Measurements from ENCODE around the gene SERINC3. TPM values are rescaled to one million over a fixed set of nuclear protein-coding genes. Genes with fewer than 3 reads are reported as not detected.

SERINC3 gene
- total and polyA plus RNA-seq, 2 of the 8 experiments (the other 6 are each of a cell fraction or from before 2014, with no cell fraction given), result 47.2 to 66.0 TPM

DNA sequence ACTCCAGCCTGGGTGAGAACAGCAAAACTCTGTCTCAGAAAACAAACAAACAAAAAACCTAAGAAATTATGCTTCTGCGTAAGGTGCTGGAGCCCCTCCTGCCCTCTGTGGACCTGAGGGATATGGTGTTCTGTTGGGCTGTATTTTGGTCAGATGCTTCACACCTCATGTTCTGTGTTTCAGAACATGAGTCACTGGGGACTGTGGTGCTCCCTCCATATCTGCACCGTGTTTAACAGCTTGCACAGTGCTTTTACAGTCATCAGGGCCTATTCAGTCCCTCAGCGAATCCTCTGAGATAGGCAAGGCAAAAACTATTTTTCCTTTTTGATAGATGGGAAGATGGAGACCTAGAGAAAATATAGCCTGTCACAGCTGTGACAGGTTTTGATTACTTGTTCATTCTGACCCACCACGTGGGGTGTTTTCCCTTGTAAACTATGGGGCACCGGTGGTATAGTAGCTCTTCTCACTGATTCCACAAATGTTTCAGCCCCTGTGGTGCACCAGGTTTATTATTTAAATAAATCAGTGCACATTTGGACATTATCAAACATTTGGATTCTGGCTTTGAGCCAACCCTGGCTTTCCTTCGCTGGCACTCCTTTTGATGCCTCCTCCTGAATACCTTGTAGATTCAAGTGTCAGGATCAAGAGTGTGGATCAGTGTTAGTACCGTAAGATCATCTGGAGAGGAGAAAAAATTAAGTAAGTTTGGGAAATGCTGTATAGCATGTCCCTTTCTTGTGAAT, 36.6 kb downstream of the SERINC3 start (continued):
- TF ChIP-seq, protein P1, sequence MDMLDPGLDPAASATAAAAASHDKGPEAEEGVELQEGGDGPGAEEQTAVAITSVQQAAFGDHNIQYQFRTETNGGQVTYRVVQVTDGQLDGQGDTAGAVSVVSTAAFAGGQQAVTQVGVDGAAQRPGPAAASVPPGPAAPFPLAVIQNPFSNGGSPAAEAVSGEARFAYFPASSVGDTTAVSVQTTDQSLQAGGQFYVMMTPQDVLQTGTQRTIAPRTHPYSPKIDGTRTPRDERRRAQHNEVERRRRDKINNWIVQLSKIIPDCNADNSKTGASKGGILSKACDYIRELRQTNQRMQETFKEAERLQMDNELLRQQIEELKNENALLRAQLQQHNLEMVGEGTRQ (IDR thresholded peaks at IDR 0.05; ENCODE audit: low read length), result no peak
